HEK293T (cell line): Measurements from ENCODE around the gene CADM1.

Experiments
- BHLHE40 ChIP-seq: fragments of 450-650 bp; IDR thresholded peaks from 2 replicates; pipeline ENCODE4 v1.6.1; 2016; ENCODE audit warnings: mild to moderate bottlenecking, moderate library complexity, borderline replicate concordance
- FOXA1 ChIP-seq: fragments of 450-650 bp; IDR thresholded peaks from 2 replicates; pipeline ENCODE4 v1.6.1; 2016; ENCODE audit warnings: mild to moderate bottlenecking
- HDGF ChIP-seq: fragments of 450-650 bp; IDR thresholded peaks from 2 replicates; pipeline ENCODE4 v1.6.1; 2017; ENCODE audit warnings: antibody characterized with exemption, borderline replicate concordance
- SP1 ChIP-seq: fragments of 450-650 bp; IDR thresholded peaks from 2 replicates; pipeline ENCODE4 v1.6.1; 2017
- SUZ12 ChIP-seq: fragments of 450-650 bp; IDR thresholded peaks from 2 replicates; pipeline ENCODE4 v1.6.1; 2016; ENCODE audit warnings: mild to moderate bottlenecking

DNA sequence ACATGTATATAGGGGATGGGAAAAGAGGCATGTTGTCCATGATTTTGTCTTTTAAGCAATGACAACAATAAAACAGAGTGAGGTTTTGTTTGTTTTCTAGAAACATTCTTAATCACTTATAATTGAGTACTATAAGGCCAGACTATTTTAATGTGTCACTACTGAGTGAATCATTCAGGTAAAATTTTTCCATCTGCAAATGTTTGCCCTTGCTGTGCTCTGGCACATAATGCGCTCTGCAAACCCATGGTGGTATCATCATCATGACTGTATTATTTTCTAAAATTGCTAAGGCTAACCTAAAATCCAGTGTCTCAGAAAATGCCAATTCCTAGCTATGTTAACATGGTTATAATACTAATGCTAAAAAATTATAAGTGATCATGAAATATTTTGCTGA is 261.2 kb downstream of the CADM1 start:
- TF ChIP-seq SUZ12 (no peak), SP1 (no peak), HDGF (no peak), FOXA1 (no peak), BHLHE40 (no peak)
